Left ventricle myocardium inferior (tissue), 1 donor: ENCODE data around the gene SLC4A9. TPM values are rescaled to one million over a fixed set of nuclear protein-coding genes. Genes with fewer than 3 reads are reported as not detected.

Experiments
- DNase-seq: peaks from one replicate; pipeline ENCODE4 v3.0.0-alpha.2; 2020
- H3K27ac ChIP-seq: fragments of 200-600 bp; replicated peaks from 2 replicates; pipeline ENCODE4 v1.8.0; 2021
- H3K27me3 ChIP-seq: fragments of 200-600 bp; 2 replicates; pipeline ENCODE4 v1.8.0; 2021; ENCODE audit warnings: low read depth
- H3K36me3 ChIP-seq: fragments of 200-600 bp; 2 replicates; pipeline ENCODE4 v1.8.0; 2021
- H3K4me1 ChIP-seq: fragments of 200-600 bp; 2 replicates; pipeline ENCODE4 v1.8.0; 2021
- H3K4me3 ChIP-seq: fragments of 200-600 bp; 2 replicates; pipeline ENCODE4 v1.8.0; 2021; ENCODE audit warnings: mild to moderate bottlenecking, moderate library complexity
- H3K9me3 ChIP-seq: fragments of 200-600 bp; replicated peaks from 2 replicates; pipeline ENCODE4 v1.8.0; 2021
- intact Hi-C: fragments of 100-400 bp; cut with micrococcal nuclease; formaldehyde crosslinking; loops from one replicate; pipeline ENCODE4 v1.11.0; 2022
- total RNA-seq: library from RNA; stranded (reverse); fragmentation: NEBNext Ultra II Directional; extraction: Animal tissue kit (Norgen Biotek cat#: 25700); gene quantifications from one replicate; pipeline ENCODE4 v1.2.1, GENCODE V29; 2021
- TF ChIP-seq, protein P1 (sequence below): fragments of 200-600 bp; IDR thresholded peaks from 2 replicates; pipeline ENCODE4 v1.8.0; 2021; ENCODE audit warnings: antibody characterized with exemption, mild to moderate bottlenecking, borderline replicate concordance
- donor health status: DM: no; HTN: yes; CAD: no; lungs with severe emphysema.

SLC4A9 gene
- total RNA-seq, 1 donor from 2014 or later: 0.44 TPM

DNA sequence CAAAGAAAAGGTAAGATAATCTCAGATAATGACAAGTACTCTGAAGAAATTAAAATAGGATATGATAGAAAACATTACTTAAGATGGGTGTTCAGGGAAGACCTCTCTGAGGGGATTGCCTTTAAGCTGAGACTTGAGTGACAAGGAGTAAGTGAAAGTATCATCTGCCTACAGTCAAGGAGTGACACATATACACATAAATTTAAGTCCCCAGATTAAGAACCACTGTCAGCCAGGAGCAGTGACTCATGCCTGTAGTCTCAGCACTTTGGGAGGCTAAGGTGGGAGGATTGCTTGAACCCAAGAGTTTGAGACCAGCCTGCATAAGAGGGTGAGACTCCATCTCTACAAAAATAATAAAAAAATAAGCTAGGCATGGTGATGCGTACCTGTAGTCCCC, 22.0 kb downstream of the SLC4A9 start:
- no peak for DNase-seq
- intact Hi-C loops: no loop called here
- Histone ChIP-seq H3K4me1 (no peaks in the 10 kb centered on the region), H3K4me3 (no peak overlapping the region), H3K9me3 (no peaks in the 10 kb centered on the region), H3K36me3 (no peaks in the 10 kb centered on the region), H3K27me3 (no peaks in the 10 kb centered on the region), H3K27ac (no peak overlapping the region)
- TF ChIP-seq, protein P1, sequence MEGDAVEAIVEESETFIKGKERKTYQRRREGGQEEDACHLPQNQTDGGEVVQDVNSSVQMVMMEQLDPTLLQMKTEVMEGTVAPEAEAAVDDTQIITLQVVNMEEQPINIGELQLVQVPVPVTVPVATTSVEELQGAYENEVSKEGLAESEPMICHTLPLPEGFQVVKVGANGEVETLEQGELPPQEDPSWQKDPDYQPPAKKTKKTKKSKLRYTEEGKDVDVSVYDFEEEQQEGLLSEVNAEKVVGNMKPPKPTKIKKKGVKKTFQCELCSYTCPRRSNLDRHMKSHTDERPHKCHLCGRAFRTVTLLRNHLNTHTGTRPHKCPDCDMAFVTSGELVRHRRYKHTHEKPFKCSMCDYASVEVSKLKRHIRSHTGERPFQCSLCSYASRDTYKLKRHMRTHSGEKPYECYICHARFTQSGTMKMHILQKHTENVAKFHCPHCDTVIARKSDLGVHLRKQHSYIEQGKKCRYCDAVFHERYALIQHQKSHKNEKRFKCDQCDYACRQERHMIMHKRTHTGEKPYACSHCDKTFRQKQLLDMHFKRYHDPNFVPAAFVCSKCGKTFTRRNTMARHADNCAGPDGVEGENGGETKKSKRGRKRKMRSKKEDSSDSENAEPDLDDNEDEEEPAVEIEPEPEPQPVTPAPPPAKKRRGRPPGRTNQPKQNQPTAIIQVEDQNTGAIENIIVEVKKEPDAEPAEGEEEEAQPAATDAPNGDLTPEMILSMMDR: no peak

GRCh38 chr5:140382866-140383265, 22.9 kb downstream of the SLC4A9 start:
- no peak overlapping the region for H3K4me3 ChIP-seq

DNA sequence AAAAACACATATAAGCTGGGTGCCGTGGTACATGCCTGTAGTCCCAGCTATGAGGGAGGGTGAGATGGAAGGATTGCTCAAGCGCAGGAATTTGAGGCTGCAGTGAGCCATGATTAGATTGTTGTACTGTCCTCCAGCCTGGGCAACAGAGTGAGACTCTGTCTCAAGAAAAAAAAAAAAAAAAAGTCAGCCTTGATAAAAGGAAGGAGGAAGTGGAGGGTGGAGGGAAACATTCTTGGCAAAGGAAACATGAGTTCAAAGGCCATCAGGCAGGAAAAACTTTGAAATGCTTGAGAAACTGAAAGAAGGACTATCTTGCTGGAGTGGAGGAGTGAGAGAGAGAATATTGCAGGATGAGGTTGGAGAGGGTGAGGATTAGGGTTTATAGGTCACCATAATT, 23.3 kb downstream of the SLC4A9 start:
- Histone ChIP-seq H3K4me1 (no peaks in the 10 kb centered on the region), H3K36me3 (no peaks in the 10 kb centered on the region), H3K27me3 (no peaks in the 10 kb centered on the region), H3K9me3 (no peaks in the 10 kb centered on the region), H3K27ac (no peak overlapping the region), H3K4me3 (no peak overlapping the region)
- no peak for DNase-seq
- intact Hi-C loops: no loop called here
- TF ChIP-seq, protein P1: no peak

More at GRCh38 chr5:140382866-140383265, 22.9 kb downstream of the SLC4A9 start:
- no peak for DNase-seq
- Histone ChIP-seq H3K27ac (no peak overlapping the region), H3K9me3 (no peaks in the 10 kb centered on the region), H3K4me1 (no peaks in the 10 kb centered on the region), H3K36me3 (no peaks in the 10 kb centered on the region), H3K27me3 (no peaks in the 10 kb centered on the region)
- TF ChIP-seq, protein P1: no peak
- intact Hi-C loops: no loop called here

- Histone ChIP-seq H3K4me3 (no peak overlapping the region), H3K9me3 (no peaks in the 10 kb centered on the region), H3K36me3 (no peaks in the 10 kb centered on the region), H3K4me1 (no peaks in the 10 kb centered on the region), H3K27ac (no peak overlapping the region), H3K27me3 (no peaks in the 10 kb centered on the region)
- no peak for DNase-seq
- TF ChIP-seq, protein P1: no peak
- intact Hi-C loops: no loop called here
Measured at GRCh38 chr5:140388052-140388451, 28.1 kb downstream of the SLC4A9 start.

DNA sequence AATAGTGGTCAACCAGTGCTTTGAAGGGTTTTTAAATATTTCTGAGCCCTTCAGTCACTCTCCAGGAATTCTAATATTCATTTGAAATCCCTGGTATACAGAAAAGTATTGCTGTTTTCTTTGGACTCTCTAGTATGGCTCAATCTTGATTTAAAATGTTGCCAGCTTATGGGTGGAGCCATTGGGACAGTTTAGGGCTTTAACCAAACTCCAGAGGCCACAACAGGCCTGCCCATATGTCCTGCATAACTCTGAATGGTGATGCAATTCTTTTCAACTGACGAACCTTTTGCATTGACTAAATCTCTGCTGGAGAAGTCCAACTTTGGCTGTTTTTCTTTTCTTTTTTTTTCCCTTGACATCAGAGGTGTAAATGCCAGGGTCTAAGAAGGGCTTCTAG, 31.3 kb downstream of the SLC4A9 start:
- H3K4me1 ChIP-seq: no peaks in the 10 kb centered on the region
- intact Hi-C loops: no loop called here
- no peak for DNase-seq
- H3K27me3 ChIP-seq: no peaks in the 10 kb centered on the region
- no peaks in the 10 kb centered on the region for H3K36me3 ChIP-seq
- H3K9me3 ChIP-seq: no peaks in the 10 kb centered on the region
- no peak overlapping the region for H3K4me3 ChIP-seq
- TF ChIP-seq, protein P1: no peak
- H3K27ac ChIP-seq: no peak overlapping the region

GRCh38 chr5:140391732-140392131, 31.7 kb downstream of the SLC4A9 start:
- no peaks in the 10 kb centered on the region for H3K4me1 ChIP-seq
- intact Hi-C loops: no loop called here
- TF ChIP-seq, protein P1: no peak
- H3K4me3 ChIP-seq: no peak overlapping the region
- no peaks in the 10 kb centered on the region for H3K36me3 ChIP-seq
- no peak for DNase-seq
- no peak overlapping the region for H3K27ac ChIP-seq
- no peaks in the 10 kb centered on the region for H3K9me3 ChIP-seq
- H3K27me3 ChIP-seq: no peaks in the 10 kb centered on the region
